SKM-1 treated with dmso at 0.1 percent for 144 hours (cell line): Measurements from ENCODE around the gene TRAPPC1.

Source experiments
- DNase-seq: peaks from one replicate; lab custom pipeline; 2025; ENCODE audit not compliant: unreplicated experiment; lab: John Stamatoyannopoulos, UW

The TRAPPC1 gene

DNA sequence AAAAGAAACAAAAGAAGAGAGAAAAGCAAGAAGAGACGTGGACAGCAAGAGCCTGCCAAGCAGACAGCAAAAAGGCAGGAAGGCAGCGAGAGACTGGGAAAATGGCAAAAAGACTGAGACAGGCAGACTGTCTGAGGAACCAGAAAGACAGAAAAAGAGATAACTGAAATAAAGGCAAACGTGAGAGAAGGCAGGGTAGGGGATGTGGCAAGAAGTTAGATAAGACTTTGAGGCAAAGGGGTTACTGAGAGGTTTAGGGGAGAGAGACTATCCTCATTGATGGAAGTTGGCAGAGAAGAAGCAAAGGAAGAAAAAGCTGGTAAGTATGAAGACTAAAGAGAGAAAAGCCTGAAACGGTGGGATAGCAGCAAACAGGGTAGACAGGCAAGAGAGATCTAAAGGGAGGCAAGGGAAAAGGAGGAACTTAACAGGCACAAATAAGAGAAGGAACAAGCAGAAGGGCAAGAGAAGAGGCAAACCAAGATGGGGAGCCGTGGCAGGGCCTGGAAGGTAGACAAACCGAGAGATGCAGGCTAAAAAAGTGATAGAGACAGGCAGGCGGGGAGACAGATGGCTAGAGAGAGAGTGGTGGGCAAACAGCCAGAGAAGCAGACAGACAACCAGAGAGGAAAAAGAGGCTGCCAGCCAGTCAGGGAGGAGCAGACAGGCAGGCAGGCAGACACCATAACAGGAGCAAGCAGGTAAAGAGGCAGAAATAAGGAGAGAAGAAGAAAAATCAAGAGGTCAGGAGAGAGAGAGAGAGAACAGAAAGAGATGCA is 50.3 kb downstream of the TRAPPC1 start:
- no peak for DNase-seq
